ENCODE results near the gene KIF26B.

Gene KIF26B

DNA sequence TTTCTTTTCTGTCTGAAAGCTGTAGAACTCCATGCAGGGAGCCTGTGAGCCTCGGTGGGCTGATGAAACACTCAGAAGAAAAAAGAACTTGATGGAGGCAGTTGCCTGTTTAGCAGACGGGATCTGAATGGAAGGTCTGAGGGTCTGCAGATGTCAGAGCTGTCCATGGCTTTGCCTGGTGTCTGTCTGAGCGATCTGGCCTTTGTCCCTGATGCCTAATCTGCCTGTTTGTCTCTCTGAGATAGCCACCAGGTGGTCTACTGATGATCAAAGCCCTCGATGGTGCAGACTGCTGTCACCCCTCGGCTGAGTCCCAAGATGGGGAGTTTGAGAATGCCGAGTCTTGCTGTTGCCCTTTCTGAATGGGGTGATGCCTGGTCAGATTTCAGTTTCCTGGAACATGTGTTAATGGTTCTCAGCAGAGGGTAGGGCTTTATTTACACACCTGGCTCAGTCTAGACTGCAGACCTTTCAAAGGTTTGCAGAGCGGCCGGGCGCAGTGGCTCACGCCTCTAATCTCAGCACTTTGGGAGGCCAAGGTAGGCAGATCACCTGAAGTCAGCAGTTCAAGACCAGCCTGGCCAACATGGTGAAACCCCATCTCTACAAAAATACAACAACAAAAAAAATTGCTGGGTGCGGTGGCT is 90.4 kb downstream of the KIF26B start:
- DNase-seq = peak; percentile 70

DNA sequence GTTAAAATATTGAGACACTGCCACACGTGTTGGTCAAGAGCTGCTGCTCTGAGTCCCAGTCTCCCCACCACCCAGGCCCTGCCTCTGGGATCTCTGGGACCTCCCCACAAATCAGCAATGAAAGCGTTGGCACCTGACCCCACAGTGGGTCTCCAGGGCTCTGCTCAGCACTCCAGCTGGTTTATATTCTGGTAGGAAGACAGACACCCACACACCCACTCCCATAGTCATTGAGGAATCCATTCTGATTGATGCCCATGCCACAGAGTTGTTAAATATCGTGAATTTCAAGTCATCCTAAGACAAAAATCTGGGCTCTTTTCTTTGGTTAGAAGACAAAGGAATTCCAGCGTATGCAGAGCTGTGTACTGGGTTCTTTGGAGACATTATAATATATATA is 91.6 kb downstream of the KIF26B start:
- no peak for DNase-seq

DNA sequence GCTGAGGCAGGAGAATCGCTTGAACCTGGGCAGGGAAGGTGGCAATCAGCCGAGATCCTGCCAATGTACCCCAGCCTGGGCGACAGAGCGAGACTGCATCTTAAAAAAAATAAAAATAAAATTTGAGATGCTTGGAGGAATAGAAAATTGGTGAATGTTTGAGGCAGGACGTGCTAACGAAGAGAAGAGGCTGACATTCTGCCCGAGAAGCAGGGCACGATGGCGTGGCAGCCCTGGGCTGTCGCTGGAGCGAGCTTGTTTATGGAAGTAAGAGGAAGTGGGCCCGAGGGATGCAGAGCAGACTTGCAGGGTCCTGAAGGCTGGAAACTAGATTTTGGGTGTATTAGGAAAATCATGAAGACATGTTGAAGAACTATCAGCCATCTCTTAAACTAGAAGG is 92.6 kb downstream of the KIF26B start:
- DNase-seq = no peak

DNA sequence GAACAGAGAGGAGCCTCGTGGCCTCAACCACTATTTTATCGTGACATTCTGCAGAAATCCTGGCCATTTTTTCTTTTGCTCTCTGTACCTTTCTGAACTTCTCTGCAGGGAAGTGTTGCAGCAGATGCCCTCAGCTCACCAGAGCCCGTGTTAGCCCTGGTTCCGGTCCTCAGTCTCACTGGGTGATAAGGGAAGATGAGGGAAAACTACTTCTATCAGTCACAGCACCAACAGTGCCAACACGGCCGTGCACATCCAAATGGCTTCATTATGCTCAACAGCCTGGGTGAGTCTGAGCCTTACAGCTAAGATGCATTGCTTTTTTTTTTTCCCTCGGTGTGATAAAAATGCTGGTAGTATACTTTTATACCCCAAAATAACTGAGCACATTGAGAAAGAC is 93.0 kb downstream of the KIF26B start:
- DNase-seq = no peak

DNA sequence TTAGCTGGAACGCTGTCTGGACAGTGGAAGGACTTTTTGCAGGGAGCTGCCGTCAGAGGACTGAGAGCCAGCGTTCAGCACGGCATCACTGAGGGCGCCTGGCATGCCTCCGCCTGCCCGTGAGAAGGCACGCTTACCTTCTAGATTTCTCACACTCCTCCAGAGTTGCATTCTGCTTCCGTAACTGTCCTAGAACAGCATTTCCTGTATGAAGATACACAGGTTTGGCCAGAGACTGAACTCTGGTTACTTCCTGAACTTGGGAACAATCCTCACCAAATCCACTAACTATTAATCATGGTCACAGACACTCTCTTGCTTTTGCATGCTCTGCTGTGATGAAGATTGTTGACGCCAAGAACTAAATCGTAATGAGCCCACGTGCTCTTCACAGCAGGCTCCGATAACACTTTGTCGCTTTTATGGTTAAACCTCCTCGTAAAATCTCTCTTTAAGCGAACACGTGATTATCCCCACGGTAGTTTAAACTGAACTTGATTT is 93.5 kb downstream of the KIF26B start:
- no peak for DNase-seq

DNA sequence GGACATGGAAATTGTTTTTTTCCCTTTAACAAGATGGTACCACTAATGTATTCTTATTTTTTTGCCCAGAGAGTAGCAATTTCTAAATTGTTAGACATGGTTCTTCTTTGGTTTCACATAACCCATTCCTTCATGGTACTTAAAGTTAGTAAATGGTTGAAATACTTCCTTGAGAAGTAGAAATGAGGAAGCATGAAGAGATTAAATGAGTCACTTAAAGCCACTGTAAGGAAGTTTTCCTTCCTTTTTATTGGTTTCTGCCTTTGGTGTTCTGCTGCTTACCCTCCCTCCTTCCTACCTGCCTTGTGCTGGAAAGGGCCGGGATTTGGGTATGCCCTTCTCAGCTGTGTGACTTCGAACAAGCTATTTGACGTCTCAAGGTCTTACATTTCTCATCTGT is 101.0 kb downstream of the KIF26B start:
- DNase-seq = no peak

DNA sequence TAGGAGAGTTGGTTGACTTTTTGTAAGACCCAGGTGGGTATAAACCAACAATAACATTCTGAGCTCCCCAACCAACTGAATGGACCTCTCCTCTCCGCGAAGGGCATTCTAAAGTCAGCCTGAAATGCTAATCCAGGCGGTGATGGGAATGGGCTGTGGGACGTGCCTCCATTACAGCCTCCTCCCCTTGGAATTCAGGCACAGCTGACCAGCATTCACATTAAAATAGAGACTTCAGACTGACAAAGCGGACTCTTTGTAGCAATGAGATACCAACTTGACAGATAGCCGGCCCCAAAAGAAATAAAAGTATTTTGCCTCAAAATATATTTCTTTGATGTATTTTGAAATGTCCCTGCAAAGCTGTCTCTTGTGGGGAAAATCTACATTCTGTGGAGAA is 101.7 kb downstream of the KIF26B start:
- no peak for DNase-seq

DNA sequence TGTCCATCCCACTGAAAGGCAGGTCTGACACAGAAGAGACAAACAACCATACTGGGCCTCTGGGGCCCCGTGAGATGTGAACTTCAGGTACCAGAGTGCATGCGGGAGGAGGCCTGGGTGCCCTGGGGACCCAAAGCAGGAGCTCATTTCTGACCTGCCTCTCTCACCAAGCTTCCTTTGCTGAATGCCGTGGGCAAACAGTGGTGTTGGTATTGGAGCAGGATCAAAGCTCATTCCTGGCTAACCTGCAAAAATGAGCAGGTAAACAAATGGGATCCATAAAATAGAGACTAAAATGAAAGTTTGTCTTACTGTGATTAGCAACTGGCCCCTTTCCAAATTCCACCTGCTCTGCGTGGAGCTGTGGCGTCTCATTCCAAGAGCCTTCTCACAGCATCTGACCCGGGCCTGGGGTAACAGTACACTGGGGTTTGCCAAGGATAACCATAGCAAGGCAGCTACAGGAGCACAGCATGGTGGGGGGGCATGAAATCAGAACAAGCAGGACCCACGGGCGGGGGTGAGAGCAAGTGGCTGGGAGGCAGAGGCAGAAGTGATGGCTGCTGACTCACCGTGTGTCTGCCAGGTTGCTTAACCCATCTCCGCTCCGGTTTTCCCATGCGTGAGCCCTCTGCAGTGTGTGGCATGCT is 103.6 kb downstream of the KIF26B start:
- peak; percentile 56 for DNase-seq

DNA sequence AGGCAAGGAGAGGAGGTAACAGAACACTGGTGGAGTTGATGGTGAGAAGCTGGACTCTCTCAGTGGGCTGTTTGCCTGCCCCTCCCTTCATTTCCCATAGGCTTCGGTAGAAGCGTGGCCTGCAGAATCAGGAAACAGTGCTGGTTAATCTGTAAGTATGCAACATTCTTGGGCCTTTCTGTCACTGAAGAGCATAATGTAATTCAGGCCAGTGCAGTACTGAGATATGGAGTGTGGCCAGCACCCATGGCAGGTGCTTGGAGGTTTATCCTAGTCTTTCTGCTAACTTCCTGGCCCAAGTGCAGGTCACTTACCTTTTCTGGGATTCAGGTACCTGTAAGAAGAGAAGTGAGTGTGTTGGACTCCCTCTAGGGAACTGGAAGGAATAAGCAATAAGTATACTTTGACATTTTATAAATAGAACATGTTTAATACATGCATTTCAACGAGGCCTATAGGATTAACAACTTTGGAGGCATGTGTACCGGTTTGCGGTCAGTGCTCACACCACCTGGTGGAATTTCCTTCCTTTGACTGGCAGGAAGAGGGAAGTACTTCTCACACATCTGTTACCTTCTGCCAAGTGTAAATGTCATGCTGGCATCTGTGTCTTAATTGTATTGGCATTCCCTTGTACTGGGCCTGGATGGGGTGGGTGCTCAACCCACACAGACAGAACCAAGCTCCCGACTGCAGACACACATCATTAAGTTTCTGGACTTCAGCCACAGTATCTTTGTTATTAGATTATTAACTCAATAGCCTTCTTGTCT is 105.5 kb downstream of the KIF26B start:
- no peak for DNase-seq

DNA sequence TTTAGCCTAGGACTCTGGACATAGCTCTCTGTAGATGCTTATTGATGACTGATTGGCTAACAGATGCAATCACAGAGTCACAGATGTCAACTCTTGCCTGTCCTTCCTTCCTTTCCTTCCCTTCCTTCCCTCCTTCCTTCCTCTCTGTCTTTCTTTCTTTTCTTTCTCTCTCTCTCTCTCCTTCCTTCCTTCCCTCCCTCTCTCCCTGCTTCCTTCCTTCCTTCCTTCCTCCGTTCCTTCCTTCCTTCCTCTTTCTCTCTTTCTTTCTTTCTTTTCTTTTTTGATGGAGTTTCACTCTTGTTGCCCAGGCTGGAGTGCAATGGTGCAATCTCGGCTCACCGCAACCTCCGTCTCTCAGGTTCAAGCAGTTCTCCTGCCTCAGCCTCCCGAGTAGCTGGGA is 106.1 kb downstream of the KIF26B start:
- no peak for DNase-seq

DNA sequence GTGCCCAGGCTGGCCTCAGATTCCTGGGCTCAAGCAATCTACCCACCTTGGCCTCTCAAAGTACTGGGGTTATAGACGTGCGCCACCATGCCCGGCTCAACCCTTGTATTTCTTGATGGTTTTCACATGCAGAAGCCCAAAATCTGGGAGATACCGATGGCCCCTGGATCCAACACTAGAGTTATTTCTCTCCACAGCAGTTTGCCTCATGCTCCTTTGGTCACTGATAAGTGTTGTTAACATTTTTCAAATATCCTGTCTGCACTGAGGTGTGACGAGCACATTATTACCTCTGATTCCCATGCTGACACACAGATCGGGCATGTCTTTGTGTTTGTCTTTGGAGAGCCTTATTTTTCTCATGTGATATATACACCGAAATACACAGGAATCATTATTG is 107.0 kb downstream of the KIF26B start:
- no peak for DNase-seq

DNA sequence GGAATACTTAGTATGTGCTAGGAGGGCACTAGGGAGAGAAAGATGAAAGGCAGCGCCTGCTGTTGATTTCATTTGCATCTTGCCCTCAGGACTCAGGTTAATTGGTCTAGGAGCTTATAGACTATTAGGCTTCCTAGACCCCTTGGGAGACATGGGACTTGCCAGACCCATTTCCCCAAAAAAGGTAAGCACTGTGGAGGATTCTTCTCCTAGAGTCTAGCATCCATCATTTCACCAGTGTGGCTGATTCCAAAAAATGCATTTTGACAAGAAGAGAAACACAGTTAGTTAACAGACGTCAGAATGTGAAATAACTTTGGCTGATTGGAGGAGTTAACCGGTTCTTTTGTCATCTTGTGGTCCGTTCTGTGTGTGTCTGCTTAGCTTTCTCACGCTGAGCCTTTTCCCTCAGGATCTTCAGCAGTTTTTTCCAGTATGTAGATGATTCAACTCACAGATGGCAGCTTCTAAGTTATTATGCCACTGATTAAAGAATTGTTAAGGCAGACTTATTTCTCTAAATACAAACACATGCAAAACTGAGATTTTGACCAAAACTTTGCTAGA is 108.8 kb downstream of the KIF26B start:
- DNase-seq = no peak

DNA sequence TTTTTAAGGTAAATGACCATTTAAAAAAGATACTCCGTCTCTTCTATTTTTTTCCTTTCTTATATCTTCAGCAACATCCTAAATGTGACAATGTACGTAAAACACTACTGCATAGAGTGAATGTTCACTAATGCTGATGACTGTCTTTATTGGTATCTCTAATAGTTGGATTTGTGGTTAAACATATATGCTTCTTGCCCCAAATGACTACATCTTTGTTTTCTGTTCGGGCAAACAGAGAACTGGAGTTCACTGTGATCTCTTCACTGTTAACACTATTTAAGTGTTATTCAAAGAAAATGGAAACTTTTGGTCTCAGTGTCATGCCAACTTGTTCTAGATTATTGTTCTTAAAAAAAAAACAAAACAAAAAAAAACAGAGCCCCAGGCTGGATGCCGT is 109.4 kb downstream of the KIF26B start:
- no peak for DNase-seq

DNA sequence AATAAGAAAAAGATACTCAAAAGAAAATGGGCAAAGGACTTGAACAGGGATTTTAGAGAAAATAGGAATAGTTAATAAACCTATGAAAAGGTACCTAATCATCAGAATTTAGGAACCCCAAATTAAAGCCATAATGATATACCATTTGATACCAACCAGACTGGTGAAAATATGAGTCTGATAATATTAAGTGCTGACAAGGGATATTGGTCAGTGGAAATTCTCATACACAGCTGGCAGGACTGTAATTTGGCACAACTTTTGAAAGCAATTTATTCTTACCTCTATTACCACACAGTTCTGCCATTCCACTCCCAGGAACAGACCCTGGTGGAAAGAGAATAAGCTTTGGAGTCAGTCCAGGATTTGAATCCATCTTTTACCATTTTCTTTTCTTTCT is 111.3 kb downstream of the KIF26B start:
- DNase-seq = no peak

DNA sequence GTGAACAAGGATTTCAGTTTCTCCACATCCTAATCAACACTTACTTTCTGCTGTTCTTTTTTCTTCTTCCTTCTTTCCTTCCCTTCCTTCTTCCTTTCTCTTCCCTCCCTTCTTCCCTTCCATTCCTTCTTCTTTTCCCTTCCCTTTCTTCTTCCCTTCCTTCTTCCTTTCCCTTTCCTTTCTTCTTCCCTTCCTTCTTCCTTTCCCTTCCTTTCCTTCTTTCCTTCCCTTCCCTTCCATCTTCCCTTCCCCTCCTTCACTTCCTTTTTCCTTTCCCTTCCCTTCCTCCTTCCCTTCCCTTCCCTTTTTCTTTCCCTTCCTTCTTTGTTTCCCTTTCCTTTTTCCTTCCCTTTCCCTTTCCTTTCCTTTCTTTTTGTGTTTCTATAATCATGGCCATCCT is 115.3 kb downstream of the KIF26B start:
- DNase-seq = no peak

DNA sequence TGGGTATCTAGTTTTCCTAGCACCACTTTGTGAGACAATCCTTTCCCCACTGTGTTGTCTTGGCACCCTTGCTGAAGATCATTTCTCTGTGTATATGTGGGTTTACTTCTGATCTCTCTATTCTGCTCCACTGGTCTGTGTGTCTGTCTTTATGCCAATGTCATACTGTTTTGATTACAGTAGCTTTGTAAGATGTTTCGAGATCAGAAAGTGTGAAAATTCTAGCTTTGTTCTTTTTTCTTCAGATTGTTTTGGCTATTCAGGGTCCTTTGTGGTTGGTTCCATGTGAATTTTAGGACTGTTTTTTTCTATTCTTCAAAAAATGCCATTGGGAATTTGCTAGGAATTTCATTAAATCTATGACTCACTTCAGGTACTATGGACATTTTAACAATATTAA is 116.2 kb downstream of the KIF26B start:
- no peak for DNase-seq

DNA sequence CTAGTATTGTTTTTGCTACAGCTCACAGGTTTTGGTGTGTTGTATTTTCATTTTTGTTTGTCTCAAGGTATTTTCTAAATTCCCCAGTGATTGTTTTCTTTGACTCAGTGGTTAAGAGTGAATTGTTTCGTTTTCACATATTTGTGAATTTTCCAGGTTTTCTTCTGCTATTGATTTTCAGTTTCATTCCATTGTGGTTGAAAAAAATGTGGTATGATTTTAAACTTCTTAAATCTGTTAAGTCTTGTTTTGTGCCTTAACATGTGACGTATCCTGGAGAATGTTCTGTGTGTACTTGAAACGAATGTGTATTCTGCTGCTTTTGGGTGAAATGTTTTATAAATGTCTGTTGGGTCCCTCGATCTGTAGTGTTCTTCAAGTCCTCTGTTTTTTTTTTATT is 117.9 kb downstream of the KIF26B start:
- no peak for DNase-seq

DNA sequence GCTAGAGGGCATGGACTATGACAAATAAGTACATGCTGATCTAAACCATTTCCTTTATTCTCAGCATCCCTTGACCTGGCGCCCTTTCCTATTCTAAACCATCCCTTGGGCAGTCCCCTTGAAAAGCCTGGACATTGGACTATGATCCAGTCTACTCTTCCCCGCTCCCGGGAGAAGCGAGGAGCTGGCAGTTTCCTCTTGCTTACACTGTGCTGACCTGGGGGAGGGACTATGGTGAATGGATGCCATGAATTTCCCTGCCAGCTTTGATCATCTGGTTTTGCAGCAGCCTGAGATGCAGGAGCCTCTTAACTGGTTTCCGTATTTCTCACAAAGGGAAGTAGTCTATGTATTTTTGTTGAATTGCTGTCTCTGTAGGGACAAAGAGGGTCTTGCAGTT is 121.7 kb downstream of the KIF26B start:
- no peak for DNase-seq

DNA sequence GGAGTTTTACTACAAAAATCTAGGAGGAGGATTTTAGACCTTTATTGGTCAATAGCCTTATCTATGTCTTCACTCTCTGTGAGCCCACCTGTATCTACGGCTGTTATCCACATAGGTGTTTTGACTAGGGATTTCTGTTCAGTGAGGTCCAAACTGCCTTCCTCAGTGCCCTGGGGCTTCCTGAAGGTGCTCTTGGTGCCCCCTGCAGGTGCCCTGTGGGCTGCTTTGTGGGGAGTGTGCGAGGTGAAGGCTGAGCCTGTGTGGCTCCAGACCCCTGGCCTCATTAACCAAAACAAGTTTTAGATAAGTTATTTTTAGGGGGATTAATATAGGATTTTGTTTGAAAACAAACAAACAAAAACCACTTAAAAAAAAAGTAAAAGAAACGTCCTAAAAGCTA is 122.5 kb downstream of the KIF26B start:
- peak; percentile 33 for DNase-seq

DNA sequence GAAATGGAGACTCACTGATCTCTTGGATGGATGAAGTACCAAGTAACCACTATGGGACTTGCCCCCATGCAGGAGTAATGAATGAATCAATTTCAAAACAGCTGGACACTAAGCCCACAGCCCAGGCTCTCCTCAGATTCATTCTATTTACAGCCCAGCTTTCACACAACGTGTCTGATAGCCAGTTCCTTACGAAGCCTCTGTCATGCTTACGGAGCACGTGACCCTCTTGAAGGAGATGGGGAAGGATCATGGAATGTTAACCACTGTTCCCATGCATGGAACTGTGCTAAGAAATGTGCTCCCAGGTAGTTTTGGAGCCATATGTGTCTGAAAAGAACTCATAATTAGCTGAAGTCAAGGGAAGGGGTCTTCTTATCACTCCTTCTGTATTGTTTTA is 124.1 kb downstream of the KIF26B start:
- DNase-seq = no peak

DNA sequence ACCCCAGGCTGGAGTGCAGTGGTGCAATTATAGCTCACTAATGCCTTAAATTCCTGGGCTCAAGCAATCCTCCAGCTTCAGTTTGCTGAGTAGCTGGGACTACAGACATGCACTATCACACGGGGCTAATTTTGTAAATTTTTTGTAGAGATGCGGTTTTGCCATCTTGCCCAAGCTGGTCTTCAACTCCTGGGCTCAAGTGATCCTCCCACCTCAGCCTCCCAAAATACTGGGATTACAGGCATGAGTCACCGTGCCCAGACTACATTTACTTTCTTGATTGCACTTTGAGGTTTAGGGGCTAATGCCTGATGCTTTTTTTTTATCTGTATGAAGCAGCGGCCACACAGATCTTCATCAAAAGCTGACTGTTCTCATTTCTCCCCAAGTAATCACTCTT is 124.6 kb downstream of the KIF26B start:
- no peak for DNase-seq

DNA sequence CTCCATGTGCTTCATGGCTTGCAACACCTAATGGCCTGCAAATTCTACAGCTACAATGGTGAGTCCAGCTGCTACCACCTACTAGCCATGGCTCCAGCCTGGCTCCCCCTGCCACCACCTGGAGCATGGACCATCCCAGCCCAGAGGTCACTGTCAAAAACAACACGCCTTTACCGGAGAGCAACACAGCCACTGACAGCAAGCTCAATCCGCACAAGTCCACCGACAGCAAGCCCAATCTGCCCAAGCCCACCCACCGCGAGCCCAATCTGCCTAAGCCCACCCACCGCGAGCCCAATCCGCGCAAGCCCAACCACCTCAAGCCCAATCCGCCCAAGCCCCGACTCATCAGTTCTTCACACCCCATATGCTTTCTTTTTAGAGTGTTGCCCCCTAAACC is 128.2 kb downstream of the KIF26B start:
- no peak for DNase-seq

DNA sequence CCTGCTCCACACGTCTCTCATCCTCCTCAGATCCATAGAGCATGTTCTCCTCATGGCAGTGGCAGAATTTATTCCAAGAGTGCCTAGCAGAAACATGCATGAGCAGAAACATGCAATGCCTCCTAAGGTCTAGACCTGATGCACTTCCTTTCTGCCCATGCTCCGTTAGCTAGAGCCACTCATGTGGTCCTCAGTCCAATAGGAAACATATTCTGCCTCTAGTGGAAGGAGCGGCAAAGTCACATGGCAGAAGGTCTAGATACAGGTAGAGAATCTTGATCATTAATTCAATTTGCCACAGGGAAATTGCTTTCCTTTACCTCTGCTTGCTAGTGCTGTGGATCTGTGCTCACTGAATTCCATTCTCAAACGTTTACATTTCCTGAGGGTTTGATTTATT is 130.4 kb downstream of the KIF26B start:
- no peak for DNase-seq

DNA sequence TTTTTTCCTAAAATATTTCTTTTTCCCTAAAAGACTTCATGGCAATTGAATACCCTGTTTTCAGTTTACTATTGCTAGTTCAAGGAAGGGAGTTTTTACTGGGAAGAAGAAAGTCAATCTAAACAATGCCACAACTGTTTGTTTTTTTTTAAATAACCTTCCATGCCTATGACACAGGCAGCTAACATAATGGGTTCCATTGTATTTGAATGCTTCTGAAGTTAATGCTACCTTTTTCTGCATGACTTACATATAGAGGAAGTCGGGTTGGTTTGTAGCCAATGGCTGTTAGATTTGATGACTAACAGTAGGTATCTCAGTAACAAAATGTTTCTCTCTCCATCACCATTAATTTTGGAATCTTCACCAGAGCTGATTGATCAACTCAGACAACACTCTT is 134.0 kb downstream of the KIF26B start:
- DNase-seq = no peak
